Stimulated activated CD8-positive, alpha-beta memory T cell treated with anti-CD3 and anti-CD28 coated beads, Interleukin-4, amount 100 ng/mL, for 1 hour (primary cell): Measurements from ENCODE around the gene STAT2.
"Not testable (repeated sequence)": the region's sequence is repeated elsewhere in the genome, so short reads cannot be mapped to it uniquely, and the experiment has no call there.

Experiments used
- DNase-seq, 2 donors: peaks; one replicate each; pipeline ENCODE4 v3.0.0-alpha.2; 2020; ENCODE audit warnings: low read depth in 2 of 2, low spot score in 1 of 2

STAT2 gene

DNA sequence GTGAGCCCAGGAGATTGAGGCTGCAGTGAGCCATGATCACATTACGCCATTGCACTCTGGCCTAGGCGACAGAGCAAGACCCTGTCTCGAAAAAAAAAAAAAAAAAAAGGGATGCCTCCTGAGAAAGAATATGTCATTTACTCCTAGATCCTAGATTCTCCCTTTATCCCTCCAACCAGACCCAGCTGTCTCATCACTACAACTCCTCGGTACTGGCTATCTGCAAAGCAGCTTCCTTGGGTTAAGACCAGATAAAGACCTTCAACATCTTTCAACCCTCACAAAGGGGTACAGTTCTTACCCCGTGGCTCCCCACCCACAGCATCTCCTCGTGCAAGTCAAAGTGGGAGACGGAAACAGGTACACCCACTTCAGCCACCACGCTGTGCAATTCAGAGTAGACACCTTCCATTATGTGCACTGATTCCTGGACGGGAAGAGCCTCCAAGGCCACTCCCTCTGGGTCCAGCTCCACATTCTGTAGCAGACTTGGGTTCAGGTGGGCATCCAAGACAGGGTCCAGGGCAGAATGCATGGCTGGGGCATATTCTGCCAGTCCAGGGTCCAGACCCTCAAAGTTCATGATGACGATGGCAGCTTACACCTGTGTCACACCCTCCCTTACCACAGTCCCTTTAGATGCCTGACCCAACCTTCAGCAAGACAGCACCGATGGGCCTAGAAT, 27.3 kb downstream of the STAT2 start:
- no peak for DNase-seq

DNA sequence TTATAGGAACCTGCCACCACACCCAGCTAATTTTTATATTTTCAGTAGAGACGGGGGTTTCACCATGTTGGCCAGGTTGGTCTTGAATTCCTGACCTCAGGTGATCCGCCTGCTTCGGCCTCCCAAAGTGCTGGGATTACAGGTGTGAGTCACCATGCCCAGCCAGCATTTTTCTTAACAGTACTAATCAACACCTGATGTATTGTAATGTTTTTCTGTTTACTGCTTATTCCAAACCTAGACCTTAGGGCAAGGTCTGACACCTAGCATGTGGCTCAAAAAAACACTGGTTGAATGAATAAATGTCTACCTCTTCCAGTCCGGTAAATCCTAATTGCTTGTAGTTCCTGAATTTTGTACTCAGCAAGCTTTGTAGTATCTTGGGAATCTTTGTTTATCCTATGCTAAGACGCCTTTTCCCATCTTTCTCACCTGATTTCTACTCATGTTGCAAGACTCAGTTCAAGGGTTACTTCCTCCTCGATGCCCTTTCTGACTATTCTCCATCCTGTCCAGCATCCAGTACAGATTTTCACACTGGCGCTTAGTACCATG, 28.9 kb downstream of the STAT2 start:
- no peak for DNase-seq

DNA sequence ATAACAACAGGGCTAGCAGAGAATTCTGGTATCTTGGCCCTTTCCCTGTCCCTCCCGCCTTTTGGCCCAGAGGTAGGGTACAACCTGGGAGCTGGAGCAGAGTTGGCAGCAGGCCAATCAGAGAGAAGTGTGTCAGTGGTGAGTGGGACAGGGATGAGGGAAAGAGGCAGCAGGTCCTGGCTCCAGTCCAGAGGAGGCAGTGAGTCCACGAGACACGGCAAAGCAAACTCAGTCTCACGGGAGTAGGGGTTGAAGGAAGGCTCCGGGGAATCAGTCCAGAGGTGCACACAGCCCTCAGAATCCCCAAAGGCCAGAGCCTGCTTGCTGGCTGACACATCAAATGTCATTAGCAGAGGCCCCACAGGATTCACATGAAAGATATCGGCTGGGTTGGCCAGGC, 33.4 kb downstream of the STAT2 start:
- no peak for DNase-seq

DNA sequence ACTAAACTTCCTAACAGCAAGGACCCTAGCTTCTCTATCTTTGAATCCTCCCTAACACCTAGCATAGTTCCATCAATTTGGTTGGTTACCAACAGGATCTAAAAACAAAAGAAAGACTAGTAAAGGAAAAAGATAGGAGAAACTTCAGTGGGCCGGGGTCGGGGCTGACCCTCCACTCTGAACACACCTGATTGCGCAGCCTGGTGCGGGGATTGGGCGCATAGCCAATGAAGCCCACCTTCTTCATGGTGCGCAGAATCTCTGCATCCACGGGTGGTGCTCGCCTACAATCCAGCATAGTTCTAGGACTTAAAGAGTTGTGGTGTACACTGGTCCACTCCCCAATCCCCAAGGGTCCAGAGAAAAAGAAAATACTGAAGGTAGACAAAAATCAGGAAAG, 33.8 kb downstream of the STAT2 start:
- no peak for DNase-seq

DNA sequence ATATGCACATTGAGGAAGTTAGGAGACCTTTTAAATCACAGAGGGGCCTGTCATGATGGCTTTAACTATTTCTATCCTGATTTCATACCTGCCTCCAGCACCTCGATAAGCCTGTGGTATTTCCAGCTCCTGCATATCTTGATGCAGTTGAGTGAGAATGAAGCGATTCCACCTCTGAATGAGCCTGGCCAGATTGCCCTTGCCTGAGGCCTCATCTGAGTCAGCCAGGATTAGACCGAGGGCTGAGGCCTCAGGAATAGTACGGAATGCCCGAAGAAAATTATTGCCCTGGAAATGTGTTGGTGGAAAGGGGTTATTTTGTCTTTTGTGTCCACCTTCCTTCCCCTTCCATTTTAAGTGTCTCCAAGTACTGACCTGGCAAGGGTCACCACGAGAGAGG, 35.7 kb downstream of the STAT2 start:
- no peak for DNase-seq

DNA sequence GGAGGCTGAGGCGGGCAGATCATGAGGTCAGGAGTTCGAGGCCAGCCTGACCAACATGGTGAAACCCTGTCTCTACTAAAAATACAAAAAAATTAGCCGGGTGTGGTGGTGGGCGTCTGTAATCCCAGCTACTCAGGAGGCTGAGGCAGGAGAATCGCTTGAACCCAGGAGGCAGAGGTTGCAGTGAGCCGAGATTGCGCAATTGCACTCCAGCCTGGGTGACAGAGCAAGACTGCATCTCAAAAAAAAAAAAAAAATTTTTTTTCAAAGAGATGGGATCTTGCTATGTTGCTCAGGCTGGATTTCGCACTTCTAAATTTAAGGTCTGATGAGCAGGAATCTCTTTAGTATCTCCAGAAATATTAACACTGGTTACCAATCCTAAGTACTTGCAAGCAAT, 38.3 kb downstream of the STAT2 start:
- not testable (repeated sequence) for DNase-seq

DNA sequence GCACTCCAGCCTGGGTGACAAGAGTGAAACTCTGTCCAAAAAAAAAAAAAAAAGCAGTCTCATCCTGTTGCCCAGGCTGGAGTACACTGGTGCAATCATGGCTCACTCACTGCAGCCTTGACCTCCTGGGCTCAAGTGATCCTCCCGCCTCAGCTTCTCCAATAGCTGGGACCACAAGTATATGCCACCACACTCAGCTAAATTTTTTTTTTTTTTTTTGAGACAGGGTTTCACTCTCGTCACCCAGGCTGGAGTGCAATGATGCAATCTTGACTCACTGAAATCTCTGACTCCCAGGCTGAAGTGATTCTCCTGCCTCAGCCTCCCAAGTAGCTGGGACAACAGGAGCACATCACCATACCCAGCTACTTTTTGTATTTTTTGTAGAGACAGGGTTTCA, 38.9 kb downstream of the STAT2 start:
- no peak for DNase-seq

DNA sequence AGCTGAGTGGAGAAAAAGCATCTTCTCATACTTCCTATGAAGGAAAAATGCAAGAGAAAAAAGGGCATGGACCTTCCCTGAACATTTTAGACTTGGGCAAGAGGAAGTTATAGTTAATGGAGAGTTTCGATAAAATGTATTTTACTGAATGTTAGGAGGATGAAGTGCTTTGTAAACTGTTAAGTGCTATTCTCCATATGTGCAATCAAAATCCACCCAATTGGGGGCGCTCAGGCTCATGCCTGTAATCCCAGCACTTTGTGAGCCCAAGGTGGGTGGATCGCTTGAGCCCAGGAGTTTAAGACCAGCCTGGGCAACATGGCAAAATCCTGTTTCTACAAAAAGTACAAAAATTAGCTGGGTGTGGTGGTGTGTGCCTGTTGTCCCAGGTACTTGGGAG, 42.2 kb downstream of the STAT2 start:
- DNase-seq: no peak

DNA sequence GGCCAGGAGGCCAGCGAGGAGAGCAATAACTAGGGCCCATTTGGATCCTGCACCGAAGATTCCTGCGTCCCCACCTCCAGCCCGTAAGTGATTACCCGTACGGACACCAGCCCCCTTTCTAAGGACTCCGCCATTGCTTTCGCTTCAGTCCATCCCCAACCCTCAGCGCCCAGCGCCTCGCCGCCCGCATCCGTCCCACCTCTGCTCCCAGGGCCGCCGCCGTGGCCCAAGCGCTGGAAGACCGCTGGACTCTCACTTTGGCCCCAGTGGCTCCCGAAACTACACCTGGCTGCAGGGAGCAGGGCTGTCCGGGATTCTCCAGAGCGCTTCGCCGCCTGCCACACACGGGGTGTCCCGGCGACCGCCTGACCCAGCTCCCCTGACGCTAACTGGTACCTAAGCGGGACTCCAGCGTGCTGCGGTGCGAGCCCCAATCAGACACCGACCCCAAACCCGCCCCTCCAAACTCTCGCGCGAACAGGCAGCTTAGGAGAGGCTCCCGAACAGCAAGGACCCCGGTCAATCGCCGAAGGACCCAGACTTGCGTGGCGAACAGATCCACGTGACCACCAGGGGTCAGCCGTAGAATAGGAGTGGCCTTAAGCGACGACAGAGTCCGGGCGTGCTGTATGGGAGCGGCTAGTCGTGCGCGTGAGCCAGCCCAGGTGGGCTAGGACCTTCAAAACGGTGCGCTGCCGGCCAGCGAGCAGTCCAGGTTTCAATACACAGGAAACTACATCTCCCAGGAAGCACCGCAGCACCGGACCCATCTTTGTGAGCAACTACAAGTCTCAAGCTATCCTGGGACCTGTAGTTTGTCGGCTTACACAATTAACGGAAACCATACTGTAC, 44.1 kb downstream of the STAT2 start, which contains the start of gene CNPY2:
Gene CNPY2 (minus strand): TSS at position 367 of the 852 bp plus-strand sequence. CDS start 771 bp downstream, outside the sequence.
- DNase-seq: peak; percentile 81 to 86

DNA sequence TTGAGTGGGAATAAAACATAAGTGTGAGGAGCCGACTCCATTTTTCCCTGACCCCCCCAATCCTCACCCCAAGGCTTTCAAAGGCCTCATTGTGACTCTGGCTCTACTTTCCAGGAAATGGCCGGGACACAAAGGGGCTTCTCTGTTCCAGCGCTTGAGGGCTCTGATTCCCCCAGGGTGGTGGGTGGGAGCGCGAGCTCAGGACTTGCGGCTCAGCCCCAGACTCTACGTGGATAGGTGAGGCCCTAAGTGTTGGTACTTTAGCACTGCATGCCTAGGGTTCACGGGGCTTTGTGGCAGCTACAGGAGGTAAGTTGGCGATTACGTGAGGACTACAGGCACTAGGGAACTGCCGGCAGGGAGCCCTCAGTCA, 44.7 kb downstream of the STAT2 start:
- no peak for DNase-seq

DNA sequence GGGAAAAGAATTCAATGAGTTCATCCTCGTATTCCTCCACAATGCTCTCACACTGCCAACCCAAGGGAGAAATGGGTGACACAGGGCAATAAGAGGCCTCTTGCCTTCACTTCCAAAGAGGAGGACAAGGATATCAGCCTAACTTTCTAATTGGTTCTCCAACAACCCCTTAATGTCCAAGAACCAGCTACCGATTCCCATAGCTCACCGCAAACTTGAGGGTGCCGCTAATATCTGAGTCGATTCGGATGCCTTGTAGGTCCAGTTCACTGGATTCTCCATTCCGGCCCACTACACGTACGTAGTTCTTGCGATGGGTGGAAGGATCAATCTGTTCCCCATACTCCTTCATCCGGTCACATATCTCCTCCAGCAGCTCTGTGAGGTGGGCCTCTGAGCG, 48.9 kb downstream of the STAT2 start:
- DNase-seq: no peak

DNA sequence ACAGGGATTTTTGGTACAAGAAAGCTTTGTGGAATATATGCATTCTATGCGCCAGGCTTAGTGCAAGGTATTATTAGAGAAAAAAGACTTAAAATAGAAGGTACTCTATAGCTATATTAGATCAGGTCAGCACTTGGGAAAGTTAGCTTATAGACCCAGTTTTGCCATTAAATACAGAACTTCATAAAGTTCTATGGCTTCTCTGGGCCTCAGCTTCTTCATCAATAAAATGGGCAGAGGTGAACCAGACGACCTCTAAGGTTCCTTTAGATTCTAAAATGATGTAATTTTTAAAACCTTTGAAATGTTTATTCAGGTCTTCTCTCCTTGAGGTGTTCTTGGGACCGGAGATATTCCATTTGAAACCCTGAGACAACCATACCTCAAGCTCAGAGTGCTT, 51.2 kb downstream of the STAT2 start:
- no peak for DNase-seq

DNA sequence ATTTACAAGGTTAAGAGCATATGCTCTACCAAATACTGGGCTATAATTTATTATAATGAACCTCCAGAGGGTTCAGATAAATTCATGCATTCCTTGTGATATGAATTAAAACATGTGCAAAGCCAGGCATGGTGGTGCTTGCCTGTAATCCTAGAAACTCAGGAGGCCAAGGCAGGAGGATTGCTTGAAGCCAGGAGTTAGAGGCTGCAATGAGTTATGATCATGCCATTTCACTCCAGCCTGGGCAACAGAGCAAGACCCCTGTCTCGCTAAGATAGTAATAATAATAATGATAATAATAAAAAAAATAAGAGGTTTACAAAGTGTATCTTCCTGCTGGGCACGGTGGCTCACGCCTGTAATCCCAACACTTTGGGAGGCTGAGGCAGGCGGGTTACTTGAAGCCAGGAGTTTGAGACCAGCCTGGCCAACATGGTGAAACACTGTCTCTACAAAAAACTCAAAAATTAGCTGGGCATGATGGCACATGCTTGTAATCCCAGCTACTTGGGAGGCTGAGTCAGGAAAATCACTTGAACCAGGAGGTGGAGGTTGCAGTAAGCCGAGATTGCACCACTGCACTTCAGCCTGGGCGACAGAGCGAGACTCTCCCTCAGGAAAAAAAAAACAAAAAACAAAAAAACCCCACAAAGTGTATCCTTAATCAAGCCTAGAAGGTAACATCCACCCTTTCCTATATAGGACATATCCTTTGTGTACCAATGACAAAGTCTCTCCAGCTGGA, 52.5 kb downstream of the STAT2 start:
- DNase-seq: no peak

DNA sequence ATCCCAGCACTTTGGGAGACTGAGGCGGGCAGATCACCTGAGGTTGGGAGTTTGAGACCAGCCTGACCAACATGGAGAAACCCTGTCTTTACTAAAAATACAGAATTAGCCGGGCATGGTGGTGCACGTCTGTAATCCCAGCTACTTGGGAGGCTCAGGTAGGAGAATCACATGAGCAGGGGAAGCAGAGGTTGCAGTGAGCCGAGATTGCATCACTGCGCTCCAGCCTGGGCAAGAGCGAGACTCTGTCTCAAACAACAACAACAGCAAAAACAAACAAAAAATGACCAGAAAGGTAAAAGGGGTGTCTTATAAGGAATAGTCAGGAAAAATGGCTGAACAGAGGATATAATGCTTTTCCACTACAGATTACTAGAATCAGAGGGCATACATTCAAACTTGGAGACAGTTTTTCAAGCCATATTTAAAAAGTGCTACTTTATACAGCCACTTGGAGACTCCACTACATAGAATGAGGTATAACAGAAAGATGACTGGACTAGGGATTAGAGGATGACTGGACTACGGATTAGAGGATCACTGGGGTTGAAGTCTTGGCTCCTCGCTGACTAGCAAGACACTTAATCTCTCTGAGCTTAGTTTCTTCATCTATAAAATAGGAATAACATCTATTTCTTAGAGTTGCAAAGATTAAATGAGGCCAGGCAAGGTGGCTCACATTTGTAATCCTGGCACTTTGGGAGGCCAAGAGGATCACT, 54.9 kb downstream of the STAT2 start:
- no peak for DNase-seq

DNA sequence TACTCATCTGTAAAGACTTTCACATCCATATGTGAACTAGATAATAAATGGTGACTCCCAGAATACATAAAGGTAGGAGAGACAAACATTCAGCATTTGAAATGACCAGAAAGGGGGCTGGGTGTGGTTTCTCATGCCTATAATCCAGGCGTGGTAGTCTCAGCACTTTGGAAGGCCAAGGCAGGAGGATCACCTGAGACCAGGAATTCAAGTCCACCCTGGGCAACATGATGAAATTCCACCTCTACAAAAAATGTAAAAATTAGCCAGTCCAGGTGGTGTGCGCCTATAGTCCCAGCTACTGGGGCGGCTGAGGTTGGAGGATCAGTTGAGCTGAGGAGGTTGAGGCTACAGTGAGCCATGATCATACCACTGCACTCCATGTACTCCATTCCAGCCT, 55.6 kb downstream of the STAT2 start:
- no peak for DNase-seq

DNA sequence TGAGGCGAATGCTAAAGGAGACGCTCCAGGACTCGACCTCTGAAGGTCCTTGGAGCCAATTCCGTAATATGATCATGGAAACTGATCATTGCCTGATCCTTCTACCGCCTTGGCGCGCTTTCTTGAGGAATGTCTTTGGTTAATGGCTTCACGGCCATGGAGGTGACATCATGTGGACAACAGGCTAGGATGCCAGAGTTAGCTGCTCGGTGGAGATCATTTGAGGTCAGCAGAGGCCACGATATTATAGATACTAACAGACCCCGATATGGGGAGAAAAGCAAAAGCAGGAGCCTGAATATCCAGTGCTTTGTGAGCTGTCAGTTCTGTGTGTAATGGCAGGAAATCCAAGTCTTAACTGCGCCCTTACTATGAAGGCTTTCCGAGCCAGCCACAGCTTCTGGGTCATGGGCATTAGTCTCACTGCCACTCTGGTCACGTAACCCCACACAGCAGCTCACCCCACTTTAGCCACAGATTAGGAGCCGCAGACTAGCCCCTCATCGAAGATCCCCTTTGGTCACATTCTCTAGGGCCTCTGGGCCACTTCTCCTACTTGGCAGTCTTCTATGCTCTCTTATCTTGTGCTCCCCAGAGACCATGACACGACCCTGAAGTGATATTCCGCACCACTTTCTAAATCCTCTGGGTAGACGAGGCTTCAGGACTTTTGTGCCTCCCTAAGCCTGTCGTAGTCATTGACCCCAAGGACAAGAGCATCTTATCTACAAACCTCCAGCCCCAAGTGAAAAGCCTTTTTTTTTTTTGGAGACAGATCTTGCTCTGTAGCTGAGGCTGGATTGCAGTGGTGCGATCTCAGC, 59.1 kb downstream of the STAT2 start:
- DNase-seq: no peak

DNA sequence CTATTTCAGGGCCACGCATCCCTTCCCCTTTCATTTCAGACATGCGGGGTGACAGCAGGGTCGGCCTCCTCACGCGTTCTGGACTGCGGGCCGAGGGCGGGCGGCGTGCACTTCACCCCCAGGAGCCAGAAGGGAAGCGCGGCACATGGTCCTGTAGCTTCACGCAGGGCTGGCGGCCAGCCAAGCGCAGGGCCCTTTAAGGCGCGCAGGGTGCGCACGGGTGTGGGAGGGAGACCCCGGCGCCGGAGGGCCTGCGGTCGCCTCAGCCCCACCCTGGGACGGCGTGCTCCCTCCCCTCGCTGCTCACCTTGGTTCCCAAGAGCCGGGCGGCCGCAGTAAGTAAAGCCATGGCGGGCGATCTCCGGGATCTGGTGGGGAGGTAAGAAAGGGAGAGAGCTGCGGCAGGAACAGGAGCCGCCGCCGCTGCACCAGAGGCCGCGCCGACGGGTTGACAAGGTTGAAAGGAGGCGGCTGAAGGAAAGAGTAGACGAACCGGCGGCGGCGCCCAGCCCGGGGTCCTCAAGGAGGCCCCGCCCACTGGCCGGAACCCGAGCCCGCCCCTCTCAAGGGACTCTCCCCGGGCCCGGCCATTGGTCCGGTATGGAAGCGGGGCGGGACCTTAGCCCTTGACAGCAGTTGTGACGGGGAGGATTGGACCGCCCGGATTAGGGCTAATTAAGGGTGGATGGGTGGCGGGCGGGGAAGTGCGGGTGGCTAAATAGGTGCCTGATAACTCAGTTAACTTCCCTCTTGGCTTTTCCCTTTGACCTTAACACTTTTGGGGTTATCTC, 59.9 kb downstream of the STAT2 start, which contains the start of gene CS:
Gene CS (minus strand): TSS at position 478 of the 791 bp plus-strand sequence. CDS start 129 bp downstream, at position 349.
- DNase-seq: peak; percentile 93 to 96

DNA sequence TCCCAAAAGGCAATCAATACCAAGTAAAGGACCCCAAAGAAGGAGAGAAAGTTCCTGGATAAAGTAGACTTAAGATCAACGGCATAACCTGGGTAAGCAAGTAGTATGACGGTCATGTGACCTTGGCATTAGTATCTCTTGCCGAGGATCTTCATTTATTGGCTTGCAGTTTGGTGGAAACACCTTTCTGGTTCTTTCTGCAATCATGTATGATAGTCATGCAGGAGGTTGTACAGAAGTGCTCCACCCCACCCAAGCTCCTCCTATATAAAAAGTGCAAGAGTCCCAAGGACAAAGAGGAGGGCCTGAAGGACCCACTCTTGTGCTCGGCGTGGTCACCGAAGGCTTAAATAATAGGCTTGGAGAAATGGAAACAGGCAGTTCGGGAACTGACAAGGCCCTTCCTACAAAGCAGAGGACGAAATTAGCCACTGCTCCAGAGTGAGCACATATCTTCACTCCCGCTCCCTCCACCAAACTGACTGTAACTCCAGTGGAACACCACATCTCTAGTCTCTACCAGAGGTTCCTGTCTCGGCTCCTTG, 60.5 kb downstream of the STAT2 start:
- no peak for DNase-seq

DNA sequence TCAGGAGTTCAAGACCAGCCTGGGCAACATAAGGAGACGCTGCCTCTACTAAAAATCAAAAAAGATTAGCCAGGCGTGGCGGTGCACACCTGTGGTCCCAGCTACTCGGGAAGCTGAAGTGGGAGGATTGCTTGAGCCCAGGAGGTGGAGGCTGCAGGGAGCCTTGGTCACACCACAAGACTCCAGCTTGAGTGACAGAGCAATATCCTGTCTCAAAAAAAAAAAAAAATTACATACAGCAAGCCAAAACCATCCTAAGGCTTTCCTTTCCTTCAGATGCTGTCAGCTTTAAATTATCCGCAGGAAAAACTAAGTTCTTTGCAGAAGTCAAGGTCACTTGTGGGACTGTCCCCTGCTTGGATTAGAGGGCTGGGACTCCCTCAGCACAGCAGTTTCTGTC, 61.1 kb downstream of the STAT2 start:
- DNase-seq: no peak
